SK-N-SH treated with all-trans-retinoic acid at 6 μM for 48 hours (cell line): ENCODE measurements around the gene DLX1.

Experiments used
- ATAC-seq: fragments of 200-7000 bp; cut with Tn5 transposase; 3 replicates; pipeline ENCODE4 v1.9.1; 2020; ENCODE audit warnings: mild to moderate bottlenecking, moderate library complexity
- BACH2 ChIP-seq: fragments of 250-450 bp; sonication (Bioruptor Pico); IDR thresholded peaks from 2 replicates; pipeline ENCODE4 v1.9.0; 2021; ENCODE audit warnings: mild to moderate bottlenecking, borderline replicate concordance
- CREB5 ChIP-seq: fragments of 250-450 bp; sonication (Bioruptor Pico); IDR thresholded peaks from 2 replicates; pipeline ENCODE4 v1.5.1; 2020; ENCODE audit warnings: low read depth, mild to moderate bottlenecking, moderate library complexity
- CSDC2 ChIP-seq: fragments of 250-450 bp; sonication (Bioruptor Pico); IDR thresholded peaks from 2 replicates; pipeline ENCODE4 v1.5.0; 2020; ENCODE audit warnings: mild to moderate bottlenecking, moderate library complexity
- CSRNP3 ChIP-seq: fragments of 250-450 bp; sonication (Bioruptor Pico); IDR thresholded peaks from 2 replicates; pipeline ENCODE4 v1.5.1; 2021; ENCODE audit warnings: mild to moderate bottlenecking, moderate library complexity
- ESRRG ChIP-seq: fragments of 250-450 bp; sonication (Bioruptor Pico); IDR thresholded peaks from 2 replicates; pipeline ENCODE4 v1.6.1; 2021; ENCODE audit warnings: mild to moderate bottlenecking
- ISL1 ChIP-seq: fragments of 250-450 bp; sonication (Bioruptor Pico); IDR thresholded peaks from 2 replicates; pipeline ENCODE4 v2.1.2; 2022; ENCODE audit warnings: mild to moderate bottlenecking, moderate library complexity
- OSR1 ChIP-seq: fragments of 250-450 bp; sonication (Bioruptor Pico); IDR thresholded peaks from 2 replicates; pipeline ENCODE4 v1.8.0; 2022; ENCODE audit warnings: moderate library complexity, mild to moderate bottlenecking, inconsistent platforms
- PATZ1 ChIP-seq: fragments of 250-450 bp; sonication (Bioruptor Pico); IDR thresholded peaks from 2 replicates; pipeline ENCODE4 v1.8.0; 2020; ENCODE audit warnings: mild to moderate bottlenecking, moderate library complexity, borderline replicate concordance
- POU6F1 ChIP-seq: fragments of 250-450 bp; sonication (Bioruptor Pico); IDR thresholded peaks from 2 replicates; pipeline ENCODE4 v1.8.0; 2021; ENCODE audit warnings: low read depth, mild to moderate bottlenecking, moderate library complexity, borderline replicate concordance
- PPARA ChIP-seq: fragments of 250-450 bp; sonication (Bioruptor Pico); IDR thresholded peaks from 2 replicates; pipeline ENCODE4 v1.5.0; 2020; ENCODE audit warnings: mild to moderate bottlenecking, borderline replicate concordance
- RARB ChIP-seq: fragments of 250-450 bp; sonication (Bioruptor Pico); IDR thresholded peaks from 2 replicates; pipeline ENCODE4 v1.8.0; 2021; ENCODE audit warnings: mild to moderate bottlenecking, moderate library complexity
- SNAI2 ChIP-seq: fragments of 250-450 bp; sonication (Bioruptor Pico); IDR thresholded peaks from 2 replicates; pipeline ENCODE4 v1.5.0; 2020; ENCODE audit warnings: mild to moderate bottlenecking, moderate library complexity
- TCF4 ChIP-seq: fragments of 250-450 bp; sonication (Bioruptor Pico); IDR thresholded peaks from 2 replicates; pipeline ENCODE4 v1.8.0; 2021; ENCODE audit warnings: mild to moderate bottlenecking, moderate library complexity, borderline replicate concordance
- TOX ChIP-seq: fragments of 250-450 bp; sonication (Bioruptor Pico); IDR thresholded peaks from 2 replicates; pipeline ENCODE4 v1.8.0; 2021; ENCODE audit warnings: mild to moderate bottlenecking, moderate library complexity, borderline replicate concordance
- TSHZ2 ChIP-seq: fragments of 250-450 bp; sonication (Bioruptor Pico); IDR thresholded peaks from 2 replicates; pipeline ENCODE4 v1.5.0; 2020; ENCODE audit warnings: mild to moderate bottlenecking, moderate library complexity
- ZC3H10 ChIP-seq: fragments of 250-450 bp; sonication (Bioruptor Pico); IDR thresholded peaks from 2 replicates; pipeline ENCODE4 v1.5.1; 2021; ENCODE audit warnings: mild to moderate bottlenecking, moderate library complexity
- ZFP3 ChIP-seq: fragments of 250-450 bp; sonication (Bioruptor Pico); IDR thresholded peaks from 2 replicates; pipeline ENCODE4 v1.5.0; 2020; ENCODE audit warnings: mild to moderate bottlenecking, moderate library complexity
- ZFP30 ChIP-seq: fragments of 450-650 bp; formaldehyde crosslinking; IDR thresholded peaks from 2 replicates; pipeline ENCODE4 v1.5.0; 2022; ENCODE audit warnings: mild to moderate bottlenecking, moderate library complexity
- ZNF565 ChIP-seq: fragments of 450-650 bp; formaldehyde crosslinking; conservative IDR thresholded peaks from 2 replicates; pipeline ENCODE4 v1.5.0; 2020; ENCODE audit warnings: low read depth, mild to moderate bottlenecking, moderate library complexity
- ZNF70 ChIP-seq: fragments of 450-650 bp; formaldehyde crosslinking; IDR thresholded peaks from 2 replicates; pipeline ENCODE4 v1.5.0; 2020; ENCODE audit warnings: mild to moderate bottlenecking, moderate library complexity
- ZNF8 ChIP-seq: fragments of 450-650 bp; formaldehyde crosslinking; IDR thresholded peaks from 2 replicates; pipeline ENCODE4 v1.5.0; 2020; ENCODE audit warnings: mild to moderate bottlenecking, moderate library complexity

The DLX1 gene

GRCh38 chr2:172040311-172040710 lies 45.0 kb upstream of the DLX1 start (continued):
- TF ChIP-seq TSHZ2 (no peak), TOX (CRISPR knock-in tag) (no peak), PATZ1 (CRISPR knock-in tag) (no peak), ZNF70 (CRISPR knock-in tag) (no peak), CSRNP3 (no peak), CSDC2 (CRISPR knock-in tag) (no peak)

GRCh38 chr2:172046080-172046678 lies 39.1 kb upstream of the DLX1 start:
- no peak for ATAC-seq
- no peak for TF ChIP-seq BACH2 (CRISPR knock-in tag)
- TF ChIP-seq ZNF565 (CRISPR knock-in tag), result no peak
- no peak for TF ChIP-seq ESRRG (CRISPR knock-in tag)
- TF ChIP-seq ZFP3 (CRISPR knock-in tag), result no peak
- no peak for TF ChIP-seq CSRNP3
- no peak for TF ChIP-seq ZNF8 (CRISPR knock-in tag)
- no peak for TF ChIP-seq RARB (CRISPR knock-in tag)
- TF ChIP-seq CREB5 (CRISPR knock-in tag), result no peak
- TF ChIP-seq TCF4, result no peak
- no peak for TF ChIP-seq PPARA
- TF ChIP-seq OSR1 (CRISPR knock-in tag), result no peak
- no peak for TF ChIP-seq POU6F1 (CRISPR knock-in tag)
- TF ChIP-seq ZFP30 (CRISPR knock-in tag), result no peak

- ATAC-seq, result no peak
- TF ChIP-seq RARB (CRISPR knock-in tag) (no peak), OSR1 (CRISPR knock-in tag) (no peak), PATZ1 (CRISPR knock-in tag) (no peak), TOX (CRISPR knock-in tag) (no peak), ZNF8 (CRISPR knock-in tag) (no peak), ZNF565 (CRISPR knock-in tag) (no peak), ZFP3 (CRISPR knock-in tag) (no peak), CREB5 (CRISPR knock-in tag) (no peak), POU6F1 (CRISPR knock-in tag) (no peak), ZC3H10 (CRISPR knock-in tag) (no peak), SNAI2 (CRISPR knock-in tag) (no peak), ISL1 (no peak)
Observed at GRCh38 chr2:172046866-172047565, 38.3 kb upstream of the DLX1 start.
